HepG2 (cell line): ENCODE results near the gene PCIF1. TPM values are rescaled to one million over a fixed set of nuclear protein-coding genes. Genes with fewer than 3 reads are reported as not detected.

Experiments used
- ADNP ChIP-seq: sonication (generic); formaldehyde crosslinking; IDR thresholded peaks from 2 replicates; pipeline ENCODE4 v1.4.0; 2020; ENCODE audit warnings: missing genetic modification reagents
- BORCS8-MEF2B ChIP-seq: sonication (generic); formaldehyde crosslinking; IDR thresholded peaks from 2 replicates; pipeline ENCODE4 v1.8.0; 2022; ENCODE audit warnings: mild to moderate bottlenecking, missing genetic modification reagents
- CEBPZ ChIP-seq: IDR thresholded peaks from 2 replicates; pipeline ENCODE4 v1.6.1; 2012; ENCODE audit warnings: low read length, improper control_type of control experiment
- KDM1A ChIP-seq: IDR thresholded peaks from 2 replicates; pipeline ENCODE4 v1.6.1; 2016; ENCODE audit warnings: missing compliant biosample characterization
- MAZ ChIP-seq, 2 experiments: sonication (generic) in 1 of 2; formaldehyde crosslinking in 1 of 2; IDR thresholded peaks; 2 replicates each; pipeline versions ENCODE4 v1.5.0 to v1.6.1; 2012 to 2020; ENCODE audit warnings: low read depth in 2 of 2, mild to moderate bottlenecking in 2 of 2, borderline replicate concordance in 1 of 2, improper control_type of control experiment in 1 of 2, low read length in 1 of 2, missing genetic modification reagents in 1 of 2, moderate library complexity in 1 of 2
- ZMYM3 ChIP-seq: sonication (generic); formaldehyde crosslinking; IDR thresholded peaks from 2 replicates; pipeline ENCODE4 v1.5.1; 2020; ENCODE audit warnings: mild to moderate bottlenecking, missing genetic modification reagents
- ZNF234 ChIP-seq: sonication (generic); formaldehyde crosslinking; conservative IDR thresholded peaks from 2 replicates; pipeline ENCODE4 v1.5.1; 2020; ENCODE audit warnings: mild to moderate bottlenecking, missing genetic modification reagents
- ZNF557 ChIP-seq: sonication (generic); formaldehyde crosslinking; IDR thresholded peaks from 2 replicates; pipeline ENCODE4 v1.4.0; 2020; ENCODE audit warnings: missing genetic modification reagents
- ZNF83 ChIP-seq: sonication (generic); formaldehyde crosslinking; IDR thresholded peaks from 2 replicates; pipeline ENCODE4 v1.4.0; 2020; ENCODE audit warnings: missing genetic modification reagents, mild to moderate bottlenecking, borderline replicate concordance
- ZSCAN5A ChIP-seq: sonication (generic); formaldehyde crosslinking; IDR thresholded peaks from 2 replicates; pipeline ENCODE4 v1.8.0; 2022; ENCODE audit warnings: mild to moderate bottlenecking, missing genetic modification reagents, borderline replicate concordance
- polyA plus RNA-seq, 8 experiments: library from polyadenylated mRNA; depleted of rRNA in 3 of 8; stranded (reverse) in 7 of 8; unstranded in 1 of 8; fragments of >200 nt; fragmentation: Illumina TruSeq in 4 of 8; extraction: Trizol in 4 of 8; gene quantifications; 2 replicates each; pipeline versions ENCODE4 v1.2.1 to v1.2.3, GENCODE V29; 2011 to 2016; ENCODE audit warnings: low read depth in 4 of 8, missing spikeins in 1 of 8, mixed read lengths in 1 of 8; ENCODE audit not compliant: insufficient read depth in 1 of 8
- total RNA-seq, 5 experiments: library from RNA; depleted of rRNA; stranded (reverse); fragments of >200 nt; fragmentation: Illumina TruSeq; extraction: Trizol; gene quantifications; 2 replicates each; pipeline ENCODE4 v1.2.3, GENCODE V29; 2016; ENCODE audit warnings: low read depth in 1 of 5
- TF ChIP-seq, protein P1 (sequence below): sonication (generic); formaldehyde crosslinking; IDR thresholded peaks from 2 replicates; pipeline ENCODE4 v1.9.0; 2021; ENCODE audit warnings: missing genetic modification reagents, borderline replicate concordance
- TF ChIP-seq, protein P2 (sequence below): sonication (generic); formaldehyde crosslinking; IDR thresholded peaks from 2 replicates; pipeline ENCODE4; 2020; ENCODE audit warnings: missing genetic modification reagents, mild to moderate bottlenecking, borderline replicate concordance
- TF ChIP-seq, protein P3 (sequence below): sonication (generic); formaldehyde crosslinking; IDR thresholded peaks from 2 replicates; pipeline ENCODE4 v1.5.0; 2020; ENCODE audit warnings: missing genetic modification reagents
- TF ChIP-seq, protein P4 (sequence below): sonication (generic); formaldehyde crosslinking; IDR thresholded peaks from 2 replicates; pipeline ENCODE4 v1.5.0; 2020; ENCODE audit warnings: missing genetic modification reagents
- TF ChIP-seq, protein P5 (sequence below): IDR thresholded peaks from 2 replicates; pipeline ENCODE4 v1.6.1; 2016; ENCODE audit warnings: low read depth, borderline replicate concordance

Gene PCIF1
- total and polyA plus RNA-seq, 2 of the 13 experiments (the other 11 are each of a cell fraction or from before 2014, with no cell fraction given), result 20.9 to 24.4 TPM

DNA sequence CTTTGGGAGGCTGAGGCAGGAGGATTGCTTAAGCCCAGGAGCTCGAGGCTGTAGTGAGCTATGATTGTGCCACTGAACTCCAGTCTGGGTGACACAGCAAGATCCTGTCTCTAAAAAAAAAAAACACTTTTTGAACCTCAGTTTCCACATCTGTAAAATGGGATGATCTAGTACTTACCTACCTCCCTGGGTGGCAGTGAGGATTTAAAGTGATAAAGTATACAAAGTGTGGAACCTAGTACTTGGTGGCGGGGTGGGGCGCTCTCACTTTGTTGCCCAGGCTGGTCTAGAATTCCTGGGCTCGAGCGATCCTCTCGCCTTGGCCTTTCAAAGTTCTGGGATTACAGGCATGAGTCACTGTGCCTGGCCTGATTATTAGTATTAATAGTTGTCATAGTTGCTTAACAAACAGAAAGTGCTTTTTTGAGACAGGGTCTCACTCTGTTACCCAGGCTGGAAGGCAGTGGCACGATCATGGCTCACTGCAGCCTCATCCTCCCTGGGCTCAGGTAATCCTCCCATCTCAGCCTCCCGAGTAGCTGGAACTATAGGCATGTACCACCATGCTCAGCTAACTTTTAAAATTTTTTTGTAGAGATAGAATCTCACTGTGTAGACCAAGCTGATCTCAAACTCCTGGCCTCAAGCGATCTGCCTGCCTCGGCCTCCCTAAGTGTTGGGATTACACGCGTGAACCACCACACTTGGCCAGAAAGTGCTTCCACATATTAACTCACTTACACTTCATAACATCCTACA, 15.5 kb upstream of the PCIF1 start (continued):
- no peak for TF ChIP-seq MAZ (IDR thresholded peaks at IDR 0.05; ENCODE audit: borderline replicate concordance, low read depth, low read length)
- peak; percentile 50 for TF ChIP-seq MAZ (CRISPR knock-in tag; IDR thresholded peaks at IDR 0.05; ENCODE audit: low read depth)
- TF ChIP-seq, protein P1, sequence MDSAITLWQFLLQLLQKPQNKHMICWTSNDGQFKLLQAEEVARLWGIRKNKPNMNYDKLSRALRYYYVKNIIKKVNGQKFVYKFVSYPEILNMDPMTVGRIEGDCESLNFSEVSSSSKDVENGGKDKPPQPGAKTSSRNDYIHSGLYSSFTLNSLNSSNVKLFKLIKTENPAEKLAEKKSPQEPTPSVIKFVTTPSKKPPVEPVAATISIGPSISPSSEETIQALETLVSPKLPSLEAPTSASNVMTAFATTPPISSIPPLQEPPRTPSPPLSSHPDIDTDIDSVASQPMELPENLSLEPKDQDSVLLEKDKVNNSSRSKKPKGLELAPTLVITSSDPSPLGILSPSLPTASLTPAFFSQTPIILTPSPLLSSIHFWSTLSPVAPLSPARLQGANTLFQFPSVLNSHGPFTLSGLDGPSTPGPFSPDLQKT (CRISPR knock-in tag), result no peak
- TF ChIP-seq ZMYM3 (CRISPR knock-in tag), result peak; percentile 96
- no peak for TF ChIP-seq CEBPZ
- TF ChIP-seq, protein P2, sequence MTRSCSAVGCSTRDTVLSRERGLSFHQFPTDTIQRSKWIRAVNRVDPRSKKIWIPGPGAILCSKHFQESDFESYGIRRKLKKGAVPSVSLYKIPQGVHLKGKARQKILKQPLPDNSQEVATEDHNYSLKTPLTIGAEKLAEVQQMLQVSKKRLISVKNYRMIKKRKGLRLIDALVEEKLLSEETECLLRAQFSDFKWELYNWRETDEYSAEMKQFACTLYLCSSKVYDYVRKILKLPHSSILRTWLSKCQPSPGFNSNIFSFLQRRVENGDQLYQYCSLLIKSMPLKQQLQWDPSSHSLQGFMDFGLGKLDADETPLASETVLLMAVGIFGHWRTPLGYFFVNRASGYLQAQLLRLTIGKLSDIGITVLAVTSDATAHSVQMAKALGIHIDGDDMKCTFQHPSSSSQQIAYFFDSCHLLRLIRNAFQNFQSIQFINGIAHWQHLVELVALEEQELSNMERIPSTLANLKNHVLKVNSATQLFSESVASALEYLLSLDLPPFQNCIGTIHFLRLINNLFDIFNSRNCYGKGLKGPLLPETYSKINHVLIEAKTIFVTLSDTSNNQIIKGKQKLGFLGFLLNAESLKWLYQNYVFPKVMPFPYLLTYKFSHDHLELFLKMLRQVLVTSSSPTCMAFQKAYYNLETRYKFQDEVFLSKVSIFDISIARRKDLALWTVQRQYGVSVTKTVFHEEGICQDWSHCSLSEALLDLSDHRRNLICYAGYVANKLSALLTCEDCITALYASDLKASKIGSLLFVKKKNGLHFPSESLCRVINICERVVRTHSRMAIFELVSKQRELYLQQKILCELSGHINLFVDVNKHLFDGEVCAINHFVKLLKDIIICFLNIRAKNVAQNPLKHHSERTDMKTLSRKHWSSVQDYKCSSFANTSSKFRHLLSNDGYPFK (CRISPR knock-in tag), result 0 out of 2 replicates have a peak, but pooled peaks have one; percentile 35
- TF ChIP-seq, protein P3, sequence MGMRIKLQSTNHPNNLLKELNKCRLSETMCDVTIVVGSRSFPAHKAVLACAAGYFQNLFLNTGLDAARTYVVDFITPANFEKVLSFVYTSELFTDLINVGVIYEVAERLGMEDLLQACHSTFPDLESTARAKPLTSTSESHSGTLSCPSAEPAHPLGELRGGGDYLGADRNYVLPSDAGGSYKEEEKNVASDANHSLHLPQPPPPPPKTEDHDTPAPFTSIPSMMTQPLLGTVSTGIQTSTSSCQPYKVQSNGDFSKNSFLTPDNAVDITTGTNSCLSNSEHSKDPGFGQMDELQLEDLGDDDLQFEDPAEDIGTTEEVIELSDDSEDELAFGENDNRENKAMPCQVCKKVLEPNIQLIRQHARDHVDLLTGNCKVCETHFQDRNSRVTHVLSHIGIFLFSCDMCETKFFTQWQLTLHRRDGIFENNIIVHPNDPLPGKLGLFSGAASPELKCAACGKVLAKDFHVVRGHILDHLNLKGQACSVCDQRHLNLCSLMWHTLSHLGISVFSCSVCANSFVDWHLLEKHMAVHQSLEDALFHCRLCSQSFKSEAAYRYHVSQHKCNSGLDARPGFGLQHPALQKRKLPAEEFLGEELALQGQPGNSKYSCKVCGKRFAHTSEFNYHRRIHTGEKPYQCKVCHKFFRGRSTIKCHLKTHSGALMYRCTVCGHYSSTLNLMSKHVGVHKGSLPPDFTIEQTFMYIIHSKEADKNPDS (CRISPR knock-in tag), result no peak
- TF ChIP-seq, protein P4, sequence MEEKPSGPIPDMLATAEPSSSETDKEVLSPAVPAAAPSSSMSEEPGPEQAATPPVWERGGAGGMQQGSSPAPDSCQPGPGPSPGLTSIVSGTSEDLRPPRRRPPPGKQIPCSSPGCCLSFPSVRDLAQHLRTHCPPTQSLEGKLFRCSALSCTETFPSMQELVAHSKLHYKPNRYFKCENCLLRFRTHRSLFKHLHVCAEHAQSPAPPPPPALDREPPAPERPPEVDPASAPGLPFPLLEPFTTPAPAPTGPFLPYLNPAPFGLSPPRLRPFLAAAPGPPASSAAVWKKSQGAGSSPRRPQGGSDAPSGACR (CRISPR knock-in tag), result 0 out of 2 replicates have a peak, but pooled peaks have one; percentile 6
- peak; percentile 93 for TF ChIP-seq KDM1A (CRISPR knock-in tag)
- TF ChIP-seq ADNP, result peak; percentile 83
- 0 out of 2 replicates have a peak, but pooled peaks have one; percentile 7 for TF ChIP-seq ZNF234 (CRISPR knock-in tag)
- no peak for TF ChIP-seq ZNF557 (CRISPR knock-in tag)
- TF ChIP-seq, protein P5, sequence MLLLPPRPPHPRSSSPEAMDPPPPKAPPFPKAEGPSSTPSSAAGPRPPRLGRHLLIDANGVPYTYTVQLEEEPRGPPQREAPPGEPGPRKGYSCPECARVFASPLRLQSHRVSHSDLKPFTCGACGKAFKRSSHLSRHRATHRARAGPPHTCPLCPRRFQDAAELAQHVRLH, result no peak
- TF ChIP-seq ZNF83 (CRISPR knock-in tag), result no peak
- peak; percentile 39; the same call in 1 of the 2 replicates for TF ChIP-seq BORCS8-MEF2B (CRISPR knock-in tag)
- no peak for TF ChIP-seq ZSCAN5A (CRISPR knock-in tag)
